Peyer's patch (tissue), 4 donors: Measurements from ENCODE around the gene ZNF385D. TPM values are rescaled to one million over a fixed set of nuclear protein-coding genes. Genes with fewer than 3 reads are reported as not detected.

Experiments
- DNase-seq, 3 donors: peaks; one replicate each; pipeline ENCODE4 v3.0.0-alpha.2; 2017 to 2019
- H3K27ac ChIP-seq, 4 donors: fragments of 200-600 bp; sonication (generic); one replicate each; pipeline ENCODE4 v1.5.1; 2016 to 2019
- H3K27me3 ChIP-seq, 2 donors: fragments of 200-600 bp; sonication (generic); one replicate each; pipeline ENCODE4 v1.5.1; 2019
- H3K36me3 ChIP-seq, 3 donors: fragments of 200-600 bp; sonication (generic); one replicate each; pipeline ENCODE4 v1.5.1; 2016 to 2019
- H3K4me1 ChIP-seq, 4 donors: fragments of 200-600 bp; sonication (generic); one replicate each; pipeline ENCODE4 v1.5.1; 2016 to 2019
- H3K4me3 ChIP-seq, 4 donors: fragments of 200-600 bp; sonication (generic); 1 replicate in 3 of 4; 2 replicates in 1 of 4; pipeline ENCODE4 v1.5.1; 2016 to 2019; ENCODE audit warnings: mild to moderate bottlenecking in 1 of 4
- H3K9me3 ChIP-seq, 4 donors: fragments of 200-600 bp; sonication (generic); one replicate each; pipeline ENCODE4 v1.5.1; 2016 to 2019; ENCODE audit warnings: mild to moderate bottlenecking in 1 of 4
- CTCF ChIP-seq, 6 experiments: fragments of 450-650 bp in 4 of 6; fragments of 200-600 bp in 2 of 6; sonication (generic) in 1 of 6; IDR thresholded peaks; one replicate each; pipeline ENCODE4 v1.5.1; 2017 to 2019; ENCODE audit warnings: antibody characterized with exemption in 6 of 6, mild to moderate bottlenecking in 3 of 6, moderate library complexity in 1 of 6
- POLR2A ChIP-seq, 2 donors: fragments of 450-650 bp; IDR thresholded peaks; one replicate each; pipeline ENCODE4 v1.5.1; 2017; ENCODE audit warnings: antibody characterized with exemption in 2 of 2, mild to moderate bottlenecking in 2 of 2, moderate library complexity in 2 of 2
- total RNA-seq, 4 donors: library from RNA; depleted of rRNA; stranded (reverse); fragments of >200 nt; gene quantifications; one replicate each; pipeline ENCODE4 v1.1.0, GENCODE V29; 2016

The ZNF385D gene
- total RNA-seq, 4 donors from 2014 or later: 1.1 to 3.3 (median 1.8) TPM

GRCh38 chr3:21624524-21624923 lies 126.5 kb downstream of the ZNF385D start:
- Histone ChIP-seq H3K27me3 (no peaks in the 10 kb centered on the region), H3K4me3 (no peak overlapping the region), H3K27ac (no peak overlapping the region), H3K36me3 (no peaks in the 10 kb centered on the region), H3K4me1 (no peaks in the 10 kb centered on the region), H3K9me3 (no peaks in the 10 kb centered on the region)
- TF ChIP-seq CTCF (IDR thresholded peaks at IDR 0.05) (no peak), POLR2A (IDR thresholded peaks at IDR 0.05) (no peak)
- DNase-seq: no peak

- H3K9me3 ChIP-seq: no peaks in the 10 kb centered on the region
- no peak for DNase-seq
- H3K4me1 ChIP-seq: no peaks in the 10 kb centered on the region
- no peak for TF ChIP-seq POLR2A (IDR thresholded peaks at IDR 0.05)
- TF ChIP-seq CTCF (IDR thresholded peaks at IDR 0.05): no peak
- no peak overlapping the region for H3K27ac ChIP-seq
- no peak overlapping the region for H3K4me3 ChIP-seq
- H3K27me3 ChIP-seq: no peaks in the 10 kb centered on the region
- H3K36me3 ChIP-seq: no peaks in the 10 kb centered on the region
Measured at GRCh38 chr3:21621181-21621651, 129.8 kb downstream of the ZNF385D start.

- no peaks in the 10 kb centered on the region for H3K4me1 ChIP-seq
- H3K27me3 ChIP-seq: no peaks in the 10 kb centered on the region
- no peak overlapping the region for H3K27ac ChIP-seq
- TF ChIP-seq POLR2A (IDR thresholded peaks at IDR 0.05) (no peak), CTCF (IDR thresholded peaks at IDR 0.05) (no peak)
- no peaks in the 10 kb centered on the region for H3K36me3 ChIP-seq
- H3K4me3 ChIP-seq: no peak overlapping the region
- no peaks in the 10 kb centered on the region for H3K9me3 ChIP-seq
- DNase-seq: no peak
Measured at GRCh38 chr3:21620511-21621155, 130.4 kb downstream of the ZNF385D start.

- Histone ChIP-seq H3K27me3 (no peaks in the 10 kb centered on the region), H3K4me3 (no peak overlapping the region), H3K27ac (no peak overlapping the region), H3K36me3 (no peaks in the 10 kb centered on the region), H3K9me3 (no peaks in the 10 kb centered on the region), H3K4me1 (no peaks in the 10 kb centered on the region)
- TF ChIP-seq CTCF (IDR thresholded peaks at IDR 0.05): no peak
- no peak for TF ChIP-seq POLR2A (IDR thresholded peaks at IDR 0.05)
- no peak for DNase-seq
Measured at GRCh38 chr3:21618695-21619094, 132.3 kb downstream of the ZNF385D start.

- Histone ChIP-seq H3K27me3 (no peaks in the 10 kb centered on the region), H3K4me3 (no peak overlapping the region), H3K36me3 (no peaks in the 10 kb centered on the region), H3K27ac (no peak overlapping the region), H3K4me1 (no peaks in the 10 kb centered on the region), H3K9me3 (no peaks in the 10 kb centered on the region)
- TF ChIP-seq CTCF (IDR thresholded peaks at IDR 0.05) (no peak), POLR2A (IDR thresholded peaks at IDR 0.05) (no peak)
- no peak for DNase-seq
Measured at GRCh38 chr3:21613372-21614070, 137.5 kb downstream of the ZNF385D start.
